ENCODE data around the gene TMC1.

Gene TMC1

GRCh38 chr9:72526901-72527800, 5.7 kb downstream of the TMC1 start:
- DNase-seq = peak; percentile 76

- no peak for DNase-seq
Observed at GRCh38 chr9:72527801-72528195, 6.4 kb downstream of the TMC1 start.

GRCh38 chr9:72529531-72529930, 8.1 kb downstream of the TMC1 start:
- no peak for DNase-seq

- no peak for DNase-seq
Observed at GRCh38 chr9:72533322-72533721, 11.9 kb downstream of the TMC1 start.

GRCh38 chr9:72534931-72535330, 13.5 kb downstream of the TMC1 start:
- DNase-seq = no peak

- no peak for DNase-seq
Observed at GRCh38 chr9:72537011-72537545, 15.7 kb downstream of the TMC1 start.

- no peak for DNase-seq
Observed at GRCh38 chr9:72537671-72538070, 16.3 kb downstream of the TMC1 start.

GRCh38 chr9:72538921-72539702, 17.7 kb downstream of the TMC1 start:
- no peak for DNase-seq

- no peak for DNase-seq
Observed at GRCh38 chr9:72539824-72540347, 18.5 kb downstream of the TMC1 start.

GRCh38 chr9:72540348-72540873, 19.0 kb downstream of the TMC1 start:
- DNase-seq = no peak

GRCh38 chr9:72542537-72542833, 21.1 kb downstream of the TMC1 start:
- DNase-seq = peak; percentile 22

- DNase-seq = no peak
Observed at GRCh38 chr9:72542917-72543316, 21.5 kb downstream of the TMC1 start.

GRCh38 chr9:72551306-72551705, 29.9 kb downstream of the TMC1 start:
- DNase-seq = no peak

- no peak for DNase-seq
Observed at GRCh38 chr9:72552356-72552755, 30.9 kb downstream of the TMC1 start.

- peak; percentile 95 for DNase-seq
Observed at GRCh38 chr9:72554221-72554641, 32.8 kb downstream of the TMC1 start.

GRCh38 chr9:72557549-72557948, 36.1 kb downstream of the TMC1 start:
- DNase-seq = peak; percentile 71

- no peak for DNase-seq
Observed at GRCh38 chr9:72560086-72560485, 38.7 kb downstream of the TMC1 start.

GRCh38 chr9:72563806-72564205, 42.4 kb downstream of the TMC1 start:
- DNase-seq = no peak

- DNase-seq = no peak
Observed at GRCh38 chr9:72564479-72565281, 43.3 kb downstream of the TMC1 start.

GRCh38 chr9:72565535-72565934, 44.1 kb downstream of the TMC1 start:
- DNase-seq = no peak

GRCh38 chr9:72574156-72574810, 52.9 kb downstream of the TMC1 start:
- no peak for DNase-seq

GRCh38 chr9:72575666-72576065, 54.3 kb downstream of the TMC1 start:
- no peak for DNase-seq
